Left ventricle myocardium inferior (tissue), 1 donor: ENCODE measurements around the gene GTPBP6. TPM values are rescaled to one million over a fixed set of nuclear protein-coding genes. Genes with fewer than 3 reads are reported as not detected.

ENCODE experiments used
- DNase-seq: peaks from one replicate; pipeline ENCODE4 v3.0.0-alpha.2; 2020
- H3K27ac ChIP-seq: fragments of 200-600 bp; replicated peaks from 2 replicates; pipeline ENCODE4 v1.8.0; 2021
- H3K27me3 ChIP-seq: fragments of 200-600 bp; 2 replicates; pipeline ENCODE4 v1.8.0; 2021; ENCODE audit warnings: low read depth
- H3K36me3 ChIP-seq: fragments of 200-600 bp; 2 replicates; pipeline ENCODE4 v1.8.0; 2021
- H3K4me1 ChIP-seq: fragments of 200-600 bp; 2 replicates; pipeline ENCODE4 v1.8.0; 2021
- H3K4me3 ChIP-seq: fragments of 200-600 bp; 2 replicates; pipeline ENCODE4 v1.8.0; 2021; ENCODE audit warnings: mild to moderate bottlenecking, moderate library complexity
- H3K9me3 ChIP-seq: fragments of 200-600 bp; replicated peaks from 2 replicates; pipeline ENCODE4 v1.8.0; 2021
- intact Hi-C: fragments of 100-400 bp; cut with micrococcal nuclease; formaldehyde crosslinking; loops from one replicate; pipeline ENCODE4 v1.11.0; 2022
- total RNA-seq: library from RNA; stranded (reverse); fragmentation: NEBNext Ultra II Directional; extraction: Animal tissue kit (Norgen Biotek cat#: 25700); gene quantifications from one replicate; pipeline ENCODE4 v1.2.1, GENCODE V29; 2021
- TF ChIP-seq, protein P1 (sequence below): fragments of 200-600 bp; IDR thresholded peaks from 2 replicates; pipeline ENCODE4 v1.8.0; 2021; ENCODE audit warnings: antibody characterized with exemption, mild to moderate bottlenecking, borderline replicate concordance
- donor health status: DM: no; HTN: yes; CAD: no; lungs with severe emphysema.

GTPBP6 gene
- total RNA-seq, 1 donor from 2014 or later: 51.1 TPM

DNA sequence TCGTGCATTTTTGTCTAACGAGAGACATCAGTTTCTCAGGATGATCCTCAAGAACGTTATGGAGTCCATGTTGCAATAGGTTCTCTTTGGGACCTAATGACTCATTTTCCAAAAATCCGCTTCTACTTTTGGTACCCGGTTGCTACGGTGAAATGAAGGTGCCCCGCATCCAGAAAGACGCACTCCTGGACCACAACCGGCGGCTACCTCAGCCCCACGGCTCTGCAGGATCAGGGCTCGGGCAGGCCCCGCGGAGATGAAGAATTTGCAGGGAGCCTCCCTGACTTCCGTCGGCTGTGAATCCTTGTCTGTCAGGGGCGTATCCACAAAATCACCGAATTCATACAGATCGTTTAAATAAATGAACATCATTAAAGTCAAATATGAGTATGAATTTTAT, 15.6 kb downstream of the GTPBP6 start:
- peaks cover 15% of the 10 kb centered on the region for H3K9me3 ChIP-seq
- intact Hi-C loops: no loop called here
- TF ChIP-seq, protein P1, sequence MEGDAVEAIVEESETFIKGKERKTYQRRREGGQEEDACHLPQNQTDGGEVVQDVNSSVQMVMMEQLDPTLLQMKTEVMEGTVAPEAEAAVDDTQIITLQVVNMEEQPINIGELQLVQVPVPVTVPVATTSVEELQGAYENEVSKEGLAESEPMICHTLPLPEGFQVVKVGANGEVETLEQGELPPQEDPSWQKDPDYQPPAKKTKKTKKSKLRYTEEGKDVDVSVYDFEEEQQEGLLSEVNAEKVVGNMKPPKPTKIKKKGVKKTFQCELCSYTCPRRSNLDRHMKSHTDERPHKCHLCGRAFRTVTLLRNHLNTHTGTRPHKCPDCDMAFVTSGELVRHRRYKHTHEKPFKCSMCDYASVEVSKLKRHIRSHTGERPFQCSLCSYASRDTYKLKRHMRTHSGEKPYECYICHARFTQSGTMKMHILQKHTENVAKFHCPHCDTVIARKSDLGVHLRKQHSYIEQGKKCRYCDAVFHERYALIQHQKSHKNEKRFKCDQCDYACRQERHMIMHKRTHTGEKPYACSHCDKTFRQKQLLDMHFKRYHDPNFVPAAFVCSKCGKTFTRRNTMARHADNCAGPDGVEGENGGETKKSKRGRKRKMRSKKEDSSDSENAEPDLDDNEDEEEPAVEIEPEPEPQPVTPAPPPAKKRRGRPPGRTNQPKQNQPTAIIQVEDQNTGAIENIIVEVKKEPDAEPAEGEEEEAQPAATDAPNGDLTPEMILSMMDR: no peak
- no peak overlapping the region for H3K4me3 ChIP-seq
- no peaks in the 10 kb centered on the region for H3K4me1 ChIP-seq
- no peaks in the 10 kb centered on the region for H3K27me3 ChIP-seq
- DNase-seq: no peak
- peaks cover 86% of the 10 kb centered on the region for H3K36me3 ChIP-seq
- no peak overlapping the region for H3K27ac ChIP-seq

DNA sequence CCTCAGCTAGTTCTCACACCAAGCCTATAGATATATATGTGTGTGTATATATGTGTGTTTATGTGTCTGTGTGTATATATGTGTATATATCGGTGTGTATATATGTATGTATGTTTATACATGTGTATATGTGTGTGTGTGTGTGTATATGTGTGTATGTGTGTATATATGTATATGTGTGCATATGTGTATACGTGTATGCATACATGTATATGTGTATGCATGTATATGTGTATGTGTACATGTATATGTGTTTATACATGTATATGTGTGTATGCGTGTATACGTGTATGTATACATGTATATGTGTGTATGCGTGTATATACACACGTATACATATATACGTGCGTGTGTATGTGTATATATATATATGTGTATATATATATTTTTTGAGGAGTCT, 18.3 kb downstream of the GTPBP6 start:
- intact Hi-C loops: no loop called here
- TF ChIP-seq, protein P1: no peak
- H3K36me3 ChIP-seq: peaks cover 66% of the 10 kb centered on the region

DNA sequence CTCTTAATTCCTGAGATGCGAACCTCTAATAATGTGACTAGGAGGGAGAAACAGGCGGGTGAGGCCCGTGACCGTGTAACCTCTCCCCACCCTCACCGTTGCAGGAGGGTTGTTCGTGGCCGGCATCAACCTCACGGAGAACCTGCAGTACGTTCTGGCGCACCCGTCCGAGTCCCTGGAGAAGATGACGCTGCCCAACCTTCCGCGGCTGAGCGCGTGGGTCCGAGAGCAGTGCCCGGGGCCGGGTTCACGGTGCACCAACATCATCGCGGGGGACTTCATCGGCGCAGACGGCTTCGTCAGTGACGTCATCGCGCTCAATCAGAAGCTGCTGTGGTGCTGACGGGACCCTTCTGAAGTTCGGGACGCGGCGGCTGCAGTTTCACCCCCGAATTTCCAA, 19.6 kb downstream of the GTPBP6 start:
- Histone ChIP-seq H3K27ac (no peak overlapping the region), H3K36me3 (peaks cover 54% of the 10 kb centered on the region), H3K27me3 (no peaks in the 10 kb centered on the region), H3K4me3 (no peak overlapping the region), H3K4me1 (no peaks in the 10 kb centered on the region), H3K9me3 (peaks cover 5% of the 10 kb centered on the region)
- no peak for DNase-seq
- intact Hi-C loops: no loop called here
- TF ChIP-seq, protein P1: no peak

More for the DNA sequence above, 18.3 kb downstream of the GTPBP6 start:
- H3K4me1 ChIP-seq: no peaks in the 10 kb centered on the region
- no peak overlapping the region for H3K27ac ChIP-seq
- no peaks in the 10 kb centered on the region for H3K27me3 ChIP-seq
- H3K9me3 ChIP-seq: peaks cover 15% of the 10 kb centered on the region
- no peak for DNase-seq
- no peak overlapping the region for H3K4me3 ChIP-seq

DNA sequence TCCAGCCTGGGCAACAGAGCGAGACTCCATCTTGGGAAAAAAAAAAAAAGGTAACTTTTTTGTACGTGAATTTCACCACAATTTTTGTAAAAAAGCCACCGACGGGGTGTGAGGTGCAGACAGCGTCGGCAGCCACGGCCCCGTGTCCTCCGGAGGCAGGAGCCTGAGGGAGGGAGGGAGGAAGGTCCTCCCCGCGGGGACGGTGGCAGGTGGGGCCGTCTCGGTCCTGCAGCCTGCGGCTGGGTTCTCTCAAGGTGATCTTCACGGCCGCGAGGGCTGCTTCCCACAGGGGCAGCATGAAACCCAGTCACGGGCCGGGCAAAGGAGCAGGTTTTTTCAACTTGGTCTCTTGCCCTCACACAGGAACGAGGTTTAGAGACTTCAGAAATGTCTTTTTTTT, 23.5 kb downstream of the GTPBP6 start:
- no peaks in the 10 kb centered on the region for H3K4me1 ChIP-seq
- H3K4me3 ChIP-seq: no peak overlapping the region
- no peaks in the 10 kb centered on the region for H3K9me3 ChIP-seq
- no peak for DNase-seq
- intact Hi-C loops: no loop called here
- TF ChIP-seq, protein P1: no peak
- H3K27me3 ChIP-seq: no peaks in the 10 kb centered on the region
- no peak overlapping the region for H3K27ac ChIP-seq
- H3K36me3 ChIP-seq: peaks cover 56% of the 10 kb centered on the region

DNA sequence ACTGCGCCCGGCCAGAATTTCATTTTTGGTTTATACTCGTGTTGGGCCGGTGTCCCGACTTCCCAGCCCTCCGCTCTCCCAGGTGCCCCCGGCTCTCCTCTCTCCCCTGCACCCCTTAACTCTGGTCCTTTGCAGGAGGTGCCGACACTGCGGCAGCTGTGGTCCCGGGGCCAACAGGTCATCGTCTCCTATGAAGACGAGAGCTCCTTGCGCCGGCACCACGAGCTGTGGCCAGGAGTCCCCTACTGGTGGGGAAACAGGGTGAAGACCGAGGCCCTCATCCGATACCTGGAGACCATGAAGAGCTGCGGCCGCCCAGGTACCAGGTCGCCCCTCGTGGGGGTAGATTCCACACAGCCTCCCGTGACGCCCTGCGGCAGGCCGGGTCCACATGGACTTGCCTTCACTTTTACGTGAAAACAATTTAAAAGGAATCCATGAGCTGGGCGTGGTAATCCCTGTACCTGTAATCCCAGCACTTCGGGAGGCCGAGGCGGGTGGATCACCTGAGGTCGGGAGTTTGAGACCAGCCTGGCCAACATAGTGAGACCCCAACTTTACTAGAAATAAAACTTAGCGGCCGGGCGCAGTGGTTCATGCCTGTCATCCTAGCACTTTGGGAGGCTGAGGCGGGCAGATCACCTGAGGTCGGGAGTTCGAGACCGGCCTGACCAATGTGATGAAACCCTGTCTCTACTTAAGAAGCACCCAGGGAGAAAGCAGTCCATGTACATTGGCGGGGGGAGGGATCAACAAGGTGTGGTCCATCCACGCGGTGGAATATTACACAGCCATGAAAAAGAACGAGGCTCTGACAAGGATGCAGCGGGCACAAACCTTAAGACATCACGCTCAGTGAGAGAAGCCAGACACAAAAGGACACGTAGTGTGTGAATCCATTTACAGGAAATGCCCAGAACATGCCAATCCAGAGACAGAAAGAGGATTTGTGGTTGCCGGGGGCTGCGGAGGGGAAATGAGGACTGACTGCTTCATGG, 25.4 kb downstream of the GTPBP6 start:
- H3K27me3 ChIP-seq: no peaks in the 10 kb centered on the region
- H3K4me3 ChIP-seq: no peak overlapping the region
- H3K27ac ChIP-seq: no peak overlapping the region
- intact Hi-C loops: no loop called here
- H3K4me1 ChIP-seq: no peaks in the 10 kb centered on the region
- DNase-seq: no peak
- no peaks in the 10 kb centered on the region for H3K9me3 ChIP-seq
- H3K36me3 ChIP-seq: peaks cover 64% of the 10 kb centered on the region
- TF ChIP-seq, protein P1: no peak
